ENCODE results near the gene RELB.
A peak's percentile ranks its signal among the peaks of the same experiment; 100 is the strongest.

RELB gene

GRCh38 chr19:45009625-45010255, 8.5 kb downstream of the RELB start:
- Histone ChIP-seq H3K4me3 (ENCODE audit: insufficient read depth, low read length, poor library complexity, severe bottlenecking) (no peak overlapping the region), H3K9me3 (ENCODE audit: insufficient read depth, low read length) (no peaks in the 10 kb centered on the region), H3K4me2 (ENCODE audit: low read depth, low read length, poor library complexity, severe bottlenecking) (no peak overlapping the region), H4K20me1 (ENCODE audit: low read depth, low read length) (no peaks in the 10 kb centered on the region), H3K27me3 (ENCODE audit: low read length) (no peaks in the 10 kb centered on the region), H2AFZ (ENCODE audit: low read depth, low read length, severe bottlenecking) (no peak overlapping the region), H3K79me2 (ENCODE audit: insufficient read depth, low read length) (peaks cover 14% of the 10 kb centered on the region), H3K27ac (ENCODE audit: low read depth, low read length) (peak overlapping the region; percentile 82), H3K9me2 (replicated peaks; ENCODE audit: insufficient read depth, low read length) (no peaks in the 10 kb centered on the region), H3F3A (ENCODE audit: insufficient read depth) (peaks cover 26% of the 10 kb centered on the region), H3K9ac (ENCODE audit: low read length) (no peak overlapping the region), H3K36me3 (ENCODE audit: low read length) (peaks cover 15% of the 10 kb centered on the region)
- TF ChIP-seq, protein P1, sequence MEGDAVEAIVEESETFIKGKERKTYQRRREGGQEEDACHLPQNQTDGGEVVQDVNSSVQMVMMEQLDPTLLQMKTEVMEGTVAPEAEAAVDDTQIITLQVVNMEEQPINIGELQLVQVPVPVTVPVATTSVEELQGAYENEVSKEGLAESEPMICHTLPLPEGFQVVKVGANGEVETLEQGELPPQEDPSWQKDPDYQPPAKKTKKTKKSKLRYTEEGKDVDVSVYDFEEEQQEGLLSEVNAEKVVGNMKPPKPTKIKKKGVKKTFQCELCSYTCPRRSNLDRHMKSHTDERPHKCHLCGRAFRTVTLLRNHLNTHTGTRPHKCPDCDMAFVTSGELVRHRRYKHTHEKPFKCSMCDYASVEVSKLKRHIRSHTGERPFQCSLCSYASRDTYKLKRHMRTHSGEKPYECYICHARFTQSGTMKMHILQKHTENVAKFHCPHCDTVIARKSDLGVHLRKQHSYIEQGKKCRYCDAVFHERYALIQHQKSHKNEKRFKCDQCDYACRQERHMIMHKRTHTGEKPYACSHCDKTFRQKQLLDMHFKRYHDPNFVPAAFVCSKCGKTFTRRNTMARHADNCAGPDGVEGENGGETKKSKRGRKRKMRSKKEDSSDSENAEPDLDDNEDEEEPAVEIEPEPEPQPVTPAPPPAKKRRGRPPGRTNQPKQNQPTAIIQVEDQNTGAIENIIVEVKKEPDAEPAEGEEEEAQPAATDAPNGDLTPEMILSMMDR (IDR thresholded peaks at IDR 0.05; ENCODE audit: insufficient read depth, low read length, poor library complexity, severe bottlenecking) = no peak
- TF ChIP-seq EZH2phosphoT487 (conservative IDR thresholded peaks at IDR 0.05; ENCODE audit: low read length) = no peak

GRCh38 chr19:45010306-45010705, 9.0 kb downstream of the RELB start:
- Histone ChIP-seq H3K27me3 (ENCODE audit: low read length) (no peaks in the 10 kb centered on the region), H3K79me2 (ENCODE audit: insufficient read depth, low read length) (peaks cover 14% of the 10 kb centered on the region), H3K27ac (ENCODE audit: low read depth, low read length) (peak overlapping the region; percentile 82), H3K4me2 (ENCODE audit: low read depth, low read length, poor library complexity, severe bottlenecking) (peak overlapping the region; percentile 25), H3K9ac (ENCODE audit: low read length) (no peak overlapping the region), H3K36me3 (ENCODE audit: low read length) (peaks cover 15% of the 10 kb centered on the region), H3K9me2 (replicated peaks; ENCODE audit: insufficient read depth, low read length) (no peaks in the 10 kb centered on the region), H3K4me3 (ENCODE audit: insufficient read depth, low read length, poor library complexity, severe bottlenecking) (no peak overlapping the region), H3F3A (ENCODE audit: insufficient read depth) (peaks cover 30% of the 10 kb centered on the region), H3K9me3 (ENCODE audit: insufficient read depth, low read length) (no peaks in the 10 kb centered on the region), H2AFZ (ENCODE audit: low read depth, low read length, severe bottlenecking) (no peak overlapping the region), H4K20me1 (ENCODE audit: low read depth, low read length) (no peaks in the 10 kb centered on the region)
- TF ChIP-seq, protein P1 (IDR thresholded peaks at IDR 0.05; ENCODE audit: insufficient read depth, low read length, poor library complexity, severe bottlenecking) = no peak
- no peak for TF ChIP-seq EZH2phosphoT487 (conservative IDR thresholded peaks at IDR 0.05; ENCODE audit: low read length)

DNA sequence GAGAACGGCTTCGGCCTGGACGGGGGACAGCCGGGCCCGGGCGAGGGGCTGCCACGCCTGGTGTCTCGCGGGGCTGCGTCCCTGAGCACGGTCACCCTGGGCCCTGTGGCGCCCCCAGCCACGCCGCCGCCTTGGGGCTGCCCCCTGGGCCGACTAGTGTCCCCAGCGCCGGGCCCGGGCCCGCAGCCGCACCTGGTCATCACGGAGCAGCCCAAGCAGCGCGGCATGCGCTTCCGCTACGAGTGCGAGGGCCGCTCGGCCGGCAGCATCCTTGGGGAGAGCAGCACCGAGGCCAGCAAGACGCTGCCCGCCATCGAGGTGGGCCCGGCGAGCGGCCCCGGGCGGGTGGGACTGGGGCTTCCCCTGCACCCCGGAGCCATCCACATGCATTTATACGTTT, 10.7 kb downstream of the RELB start:
- H3K9me3 ChIP-seq (ENCODE audit: insufficient read depth, low read length) = no peaks in the 10 kb centered on the region
- peaks cover 10% of the 10 kb centered on the region for H3K36me3 ChIP-seq (ENCODE audit: low read length)

More for the DNA sequence above, 10.7 kb downstream of the RELB start:
- no peaks in the 10 kb centered on the region for H3K9me2 ChIP-seq (replicated peaks; ENCODE audit: insufficient read depth, low read length)
- H3K4me2 ChIP-seq (ENCODE audit: low read depth, low read length, poor library complexity, severe bottlenecking) = no peak overlapping the region
- H2AFZ ChIP-seq (ENCODE audit: low read depth, low read length, severe bottlenecking) = no peak overlapping the region
- H3K27ac ChIP-seq (ENCODE audit: low read depth, low read length) = no peak overlapping the region
- no peak for TF ChIP-seq EZH2phosphoT487 (conservative IDR thresholded peaks at IDR 0.05; ENCODE audit: low read length)
- TF ChIP-seq, protein P1 (IDR thresholded peaks at IDR 0.05; ENCODE audit: insufficient read depth, low read length, poor library complexity, severe bottlenecking) = no peak
- H3K27me3 ChIP-seq (ENCODE audit: low read length) = no peaks in the 10 kb centered on the region
- no peaks in the 10 kb centered on the region for H4K20me1 ChIP-seq (ENCODE audit: low read depth, low read length)
- 0 out of 2 replicates have a peak, but pooled peaks cover 2% of the 10 kb centered on the region for H3K79me2 ChIP-seq (ENCODE audit: insufficient read depth, low read length)
- peaks cover 46% of the 10 kb centered on the region for H3F3A ChIP-seq (ENCODE audit: insufficient read depth)
- H3K9ac ChIP-seq (ENCODE audit: low read length) = no peak overlapping the region
- H3K4me3 ChIP-seq (ENCODE audit: insufficient read depth, low read length, poor library complexity, severe bottlenecking) = no peak overlapping the region
